HG02623 (cell line): Measurements from ENCODE around the gene TULP4.

Experiments
- ATAC-seq: cut with Tn5 transposase; IDR thresholded peaks from one replicate; pipeline ENCODE4 v1.9.1; 2021; ENCODE audit warnings: moderate library complexity; ENCODE audit not compliant: unreplicated experiment

TULP4 gene, protein sequence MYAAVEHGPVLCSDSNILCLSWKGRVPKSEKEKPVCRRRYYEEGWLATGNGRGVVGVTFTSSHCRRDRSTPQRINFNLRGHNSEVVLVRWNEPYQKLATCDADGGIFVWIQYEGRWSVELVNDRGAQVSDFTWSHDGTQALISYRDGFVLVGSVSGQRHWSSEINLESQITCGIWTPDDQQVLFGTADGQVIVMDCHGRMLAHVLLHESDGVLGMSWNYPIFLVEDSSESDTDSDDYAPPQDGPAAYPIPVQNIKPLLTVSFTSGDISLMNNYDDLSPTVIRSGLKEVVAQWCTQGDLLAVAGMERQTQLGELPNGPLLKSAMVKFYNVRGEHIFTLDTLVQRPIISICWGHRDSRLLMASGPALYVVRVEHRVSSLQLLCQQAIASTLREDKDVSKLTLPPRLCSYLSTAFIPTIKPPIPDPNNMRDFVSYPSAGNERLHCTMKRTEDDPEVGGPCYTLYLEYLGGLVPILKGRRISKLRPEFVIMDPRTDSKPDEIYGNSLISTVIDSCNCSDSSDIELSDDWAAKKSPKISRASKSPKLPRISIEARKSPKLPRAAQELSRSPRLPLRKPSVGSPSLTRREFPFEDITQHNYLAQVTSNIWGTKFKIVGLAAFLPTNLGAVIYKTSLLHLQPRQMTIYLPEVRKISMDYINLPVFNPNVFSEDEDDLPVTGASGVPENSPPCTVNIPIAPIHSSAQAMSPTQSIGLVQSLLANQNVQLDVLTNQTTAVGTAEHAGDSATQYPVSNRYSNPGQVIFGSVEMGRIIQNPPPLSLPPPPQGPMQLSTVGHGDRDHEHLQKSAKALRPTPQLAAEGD (N-terminal part only)

DNA sequence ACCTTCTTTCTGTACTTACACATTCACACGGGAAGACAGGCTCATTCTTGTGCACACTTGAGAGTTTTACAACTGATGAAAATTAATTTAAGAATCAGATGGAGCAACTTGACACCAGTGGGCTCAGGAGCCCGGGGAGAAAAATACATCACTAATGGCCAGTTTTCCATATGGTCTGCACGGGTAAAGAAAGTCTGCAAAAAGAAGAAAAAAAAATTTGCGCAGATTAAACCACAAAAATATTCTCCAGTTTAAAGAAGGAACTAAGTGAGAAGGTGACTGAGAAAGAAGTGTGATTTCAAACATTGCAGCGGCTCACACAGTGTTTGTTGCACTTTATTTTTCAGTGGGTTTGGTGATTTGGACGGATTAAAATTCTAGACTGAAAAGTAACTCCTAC, at the start of gene TULP4:
TULP4 (plus strand) TSS at position 301 of the 400 bp plus-strand sequence. CDS start 1,552 bp downstream, outside the sequence.
- ATAC-seq = no peak

DNA sequence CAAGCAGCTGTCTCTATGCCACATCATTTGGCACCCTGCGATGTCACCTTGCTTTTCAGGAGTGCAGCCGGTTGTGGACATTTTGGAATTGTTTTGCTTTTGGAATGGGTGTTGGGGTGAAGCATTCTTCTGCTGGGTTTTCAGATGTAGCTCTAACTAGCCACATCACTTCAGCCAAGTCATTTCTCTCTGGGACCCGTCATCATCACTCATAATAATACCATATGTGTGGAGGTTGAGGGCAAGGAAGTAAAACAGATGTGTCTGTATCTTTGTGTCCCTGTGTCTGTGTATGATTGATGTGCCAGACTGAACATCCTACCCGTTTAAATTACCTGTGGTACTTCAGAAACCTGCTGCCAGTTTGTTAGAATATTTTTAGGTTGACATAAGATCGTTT, 49.5 kb upstream of the TULP4 start:
- ATAC-seq = peak; percentile 50

DNA sequence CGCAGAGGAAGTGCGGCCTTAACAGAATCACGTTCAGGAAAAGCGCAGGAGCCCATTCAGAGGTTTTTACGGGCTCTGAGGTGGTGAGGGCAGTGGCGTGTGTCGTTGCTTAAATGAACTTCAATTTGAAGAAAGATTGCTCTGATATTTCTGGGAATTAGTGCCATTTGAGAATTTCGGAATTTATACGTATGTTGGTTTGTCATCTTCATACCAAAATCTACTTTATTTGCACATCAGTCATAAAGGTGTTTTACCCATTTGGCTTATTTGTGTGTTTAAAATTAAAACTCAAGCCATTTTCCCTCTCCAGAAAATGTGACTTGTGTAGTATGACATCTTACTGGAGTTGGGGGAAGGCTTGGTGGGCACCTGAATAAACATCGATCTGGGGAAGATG, 48.1 kb upstream of the TULP4 start:
- no peak for ATAC-seq

DNA sequence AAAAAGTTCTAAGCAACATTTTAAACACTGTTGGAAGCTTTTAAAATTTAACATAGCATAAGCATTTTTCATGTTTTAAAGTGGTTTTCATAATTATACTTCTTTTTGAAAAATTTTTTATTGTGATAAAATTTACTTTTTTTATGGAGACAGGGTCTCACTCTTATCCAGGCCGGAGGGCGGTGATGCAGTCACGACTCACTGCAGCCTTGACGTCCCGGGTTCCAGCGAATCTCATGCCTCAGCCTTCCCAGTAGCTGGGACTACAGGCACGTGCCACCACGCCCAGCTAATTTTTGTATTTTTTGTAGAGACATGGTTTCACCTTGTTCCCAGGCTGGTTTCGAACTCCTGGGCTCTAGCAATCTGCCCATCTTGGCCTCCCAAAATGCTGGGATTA, 46.1 kb upstream of the TULP4 start:
- no peak for ATAC-seq

DNA sequence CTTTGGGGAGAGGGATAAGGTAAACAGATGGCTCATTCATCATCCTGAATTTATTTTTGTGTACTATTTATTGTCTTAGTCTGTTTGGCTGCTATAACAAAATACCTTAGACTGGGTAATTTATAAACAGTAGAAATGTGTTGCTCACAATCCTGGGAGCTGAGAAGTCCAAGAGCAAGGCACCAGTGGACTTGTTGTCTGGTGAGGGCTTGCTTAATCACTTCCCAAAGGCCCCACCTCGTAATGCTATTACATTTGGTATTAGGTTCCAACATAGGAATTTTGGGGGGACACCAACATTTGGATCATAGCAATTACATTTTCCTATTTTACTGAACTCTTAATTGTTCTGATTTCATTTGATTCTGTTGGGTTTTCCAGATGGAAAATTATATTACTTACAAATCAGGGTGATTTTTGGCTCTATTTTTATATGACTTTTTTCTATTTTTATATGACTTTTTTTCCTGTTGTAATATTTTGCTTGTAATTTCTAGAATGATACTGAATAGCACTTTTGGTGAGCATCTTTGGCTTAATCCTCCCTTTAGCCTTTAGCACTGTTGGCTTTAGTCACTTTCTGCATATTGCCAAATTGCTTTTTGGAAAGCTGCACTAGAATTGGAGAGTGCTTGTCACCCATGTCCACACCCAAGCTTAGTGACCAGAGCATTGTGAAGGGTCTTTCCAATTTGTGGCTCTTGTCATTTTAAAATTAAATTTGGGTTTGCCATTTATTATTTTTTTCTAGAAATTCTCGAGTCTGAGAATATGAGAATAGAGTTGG, 43.7 kb upstream of the TULP4 start:
- ATAC-seq = no peak

DNA sequence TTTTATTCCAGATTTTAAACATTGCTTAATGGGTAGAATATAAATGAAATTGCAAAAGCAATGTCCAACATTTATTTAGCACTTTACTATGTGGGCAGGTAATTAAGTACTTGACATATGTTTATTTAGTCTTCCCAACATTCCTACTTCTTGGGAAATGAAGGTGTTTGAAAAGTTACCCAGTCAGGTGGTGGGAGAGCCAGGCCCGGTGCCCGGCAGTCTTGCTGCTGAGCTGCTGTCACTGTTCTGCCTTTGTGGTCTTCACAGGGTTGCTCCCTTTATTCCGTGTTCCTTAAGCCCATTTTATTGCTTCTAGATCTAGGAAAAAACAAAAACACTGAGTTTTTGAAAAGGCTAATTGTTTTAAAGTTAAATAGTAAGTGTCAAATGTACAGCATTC, 42.6 kb upstream of the TULP4 start:
- no peak for ATAC-seq

DNA sequence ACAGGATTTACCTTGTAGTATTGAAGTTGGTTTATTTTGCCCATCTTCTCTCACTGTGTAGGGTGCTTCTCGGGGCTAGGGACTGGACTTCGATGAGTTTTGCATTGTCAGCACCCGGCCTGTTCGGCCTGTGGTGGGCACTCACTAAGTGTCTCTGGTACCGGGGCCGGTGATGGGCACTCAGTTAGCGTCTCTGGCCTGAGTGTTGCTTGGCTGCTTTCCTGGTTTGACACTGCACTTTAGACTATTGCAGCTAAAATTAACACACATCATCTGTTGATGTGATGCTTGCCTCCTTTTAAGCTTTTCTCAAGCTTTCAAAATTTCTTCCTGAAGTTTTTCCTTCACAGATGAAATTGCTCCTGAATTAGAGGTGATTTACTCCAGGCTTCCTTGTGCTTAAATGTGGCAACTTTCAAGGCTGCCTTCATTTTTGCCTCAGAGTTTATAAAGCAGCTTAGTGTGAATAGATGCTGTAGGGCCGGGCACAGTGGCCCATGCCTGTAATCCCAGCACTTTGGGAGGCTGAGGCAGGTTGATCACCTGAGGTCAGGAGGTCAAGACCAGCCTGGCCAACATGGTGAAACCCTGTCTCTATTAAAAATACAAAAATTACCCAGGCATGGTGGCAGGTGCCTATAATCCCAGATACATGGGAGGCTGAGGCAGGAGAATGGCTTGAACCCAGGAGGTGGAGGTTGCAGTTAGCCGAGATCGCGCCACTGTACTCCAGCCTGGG, 41.7 kb upstream of the TULP4 start:
- no peak for ATAC-seq

DNA sequence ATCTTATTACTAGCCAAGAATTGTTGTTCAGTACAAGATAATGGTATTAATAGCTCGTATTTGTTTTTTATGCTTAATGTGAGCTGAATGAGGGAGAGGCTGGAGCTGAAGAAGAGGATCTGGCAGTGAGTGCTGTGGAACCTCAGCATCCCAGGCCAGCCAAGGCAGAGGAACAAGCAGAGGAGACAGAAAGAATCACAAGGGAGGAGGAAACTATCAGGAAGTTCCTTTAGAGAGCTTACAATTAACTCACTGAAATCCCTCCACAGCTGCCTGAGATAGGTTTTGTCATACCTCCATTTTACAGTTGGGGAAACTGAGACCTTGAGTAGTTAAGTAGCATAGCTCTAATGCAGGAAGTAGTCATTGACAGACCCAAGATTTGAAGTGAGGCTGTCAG, 39.9 kb upstream of the TULP4 start:
- no peak for ATAC-seq

DNA sequence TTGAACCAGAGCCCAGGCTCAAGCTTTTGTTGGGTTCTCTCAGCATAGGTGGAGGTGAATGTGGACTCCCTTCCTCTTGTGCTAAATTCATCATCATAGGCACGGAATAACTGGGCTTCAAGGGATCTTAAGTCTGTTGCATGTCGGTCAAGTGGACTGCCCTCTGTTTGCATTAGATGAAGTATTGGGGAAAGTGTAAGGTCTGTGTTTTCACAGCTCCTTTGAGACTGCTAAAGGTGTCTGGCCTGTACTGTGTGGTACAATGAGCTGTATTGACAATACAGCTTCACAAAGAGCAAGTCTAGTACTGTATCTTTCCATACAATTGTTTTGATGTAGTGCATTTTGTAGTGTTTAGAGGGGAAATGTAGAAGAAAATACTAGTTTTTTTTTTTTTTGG, 34.3 kb upstream of the TULP4 start:
- no peak for ATAC-seq

DNA sequence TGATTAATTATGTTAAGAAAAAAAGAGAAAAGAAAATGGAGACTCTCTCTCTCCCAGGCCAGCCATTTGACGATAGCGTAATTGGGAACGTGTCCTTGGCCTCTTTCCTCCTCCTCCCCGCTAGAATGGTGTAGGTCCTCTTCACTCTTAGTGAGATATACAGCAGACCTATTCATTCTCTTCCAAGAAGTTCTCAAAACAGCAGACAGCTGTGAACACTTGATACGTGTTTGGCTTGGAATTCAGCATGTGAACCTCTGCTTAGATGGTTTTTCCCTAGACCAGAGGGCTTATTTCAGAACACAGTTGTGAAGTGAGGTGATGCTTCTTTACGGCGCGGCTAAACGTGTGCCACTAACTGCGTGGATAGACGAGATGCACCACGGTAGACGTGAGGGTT, 32.6 kb upstream of the TULP4 start:
- ATAC-seq = no peak

DNA sequence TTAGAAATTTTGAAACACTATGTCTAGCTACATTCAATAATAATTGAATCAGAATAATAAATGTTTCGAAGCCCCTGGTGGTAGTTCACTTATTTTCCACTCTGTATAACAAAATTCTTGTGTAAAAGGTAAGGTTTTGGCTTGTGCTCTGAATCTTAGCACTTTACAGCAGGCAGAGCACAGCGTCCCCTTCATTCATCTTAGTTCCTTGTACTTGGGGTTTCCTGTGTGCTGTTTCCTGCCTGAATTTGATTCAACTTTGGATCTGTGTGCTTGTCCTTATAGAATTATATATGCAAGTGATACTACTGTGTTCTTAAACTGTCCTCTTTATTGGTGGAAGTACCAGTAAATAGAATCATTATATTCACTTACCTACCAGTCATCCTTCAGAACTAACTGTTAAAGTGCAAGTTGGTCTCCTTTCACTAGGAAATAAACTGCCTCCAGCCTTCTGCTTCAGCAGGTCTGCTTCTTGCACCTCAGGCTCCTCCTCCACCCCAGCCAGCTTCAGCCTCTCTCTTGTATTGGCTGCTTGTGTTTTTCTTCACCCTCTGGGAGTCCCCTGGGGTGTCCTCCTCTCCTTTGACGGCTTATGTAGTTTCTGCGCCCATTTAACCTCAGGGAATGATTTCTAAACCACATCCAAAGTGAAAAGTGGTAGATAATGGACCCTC, 28.8 kb upstream of the TULP4 start:
- ATAC-seq = no peak

DNA sequence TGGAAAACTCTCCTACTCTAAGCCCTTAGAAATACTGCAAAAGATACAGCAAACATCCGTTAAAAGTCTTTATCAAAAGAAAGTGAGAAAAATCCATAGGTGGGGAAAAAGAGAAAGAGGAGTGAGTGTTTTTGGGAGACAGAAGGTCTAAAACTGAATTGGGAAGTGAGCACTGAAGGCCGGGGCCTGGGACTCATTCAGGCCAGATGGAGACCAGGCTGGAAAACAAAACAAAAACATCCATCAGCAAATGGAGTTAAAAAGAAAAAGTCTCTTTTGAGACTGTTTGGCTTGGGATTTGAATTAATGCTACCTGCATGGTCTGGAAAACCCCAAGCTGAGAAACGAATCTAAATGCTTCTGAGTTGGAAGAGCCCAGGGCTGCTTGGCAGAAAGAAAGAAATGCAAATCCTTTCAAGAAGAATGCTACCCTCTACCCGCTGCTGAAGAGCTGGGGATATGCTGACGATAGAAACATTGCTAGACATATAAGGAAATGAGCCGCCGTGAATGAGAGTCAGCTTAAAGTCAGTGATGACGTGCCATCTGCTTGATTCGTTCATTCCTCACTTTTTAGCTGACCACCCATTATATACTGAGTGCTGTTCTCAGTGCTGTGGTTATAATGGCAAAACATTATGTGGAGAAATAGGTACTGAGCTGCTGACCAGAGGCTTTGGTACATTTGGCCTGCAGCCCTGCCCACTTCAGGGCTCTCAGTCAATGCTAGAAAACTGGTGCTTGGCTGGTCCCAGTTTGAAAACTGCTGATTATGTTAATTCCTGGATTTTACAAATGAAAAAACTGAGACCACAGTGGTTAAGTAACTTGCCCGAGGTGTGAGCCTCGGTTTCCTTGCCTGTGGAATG, 28.0 kb upstream of the TULP4 start:
- no peak for ATAC-seq

DNA sequence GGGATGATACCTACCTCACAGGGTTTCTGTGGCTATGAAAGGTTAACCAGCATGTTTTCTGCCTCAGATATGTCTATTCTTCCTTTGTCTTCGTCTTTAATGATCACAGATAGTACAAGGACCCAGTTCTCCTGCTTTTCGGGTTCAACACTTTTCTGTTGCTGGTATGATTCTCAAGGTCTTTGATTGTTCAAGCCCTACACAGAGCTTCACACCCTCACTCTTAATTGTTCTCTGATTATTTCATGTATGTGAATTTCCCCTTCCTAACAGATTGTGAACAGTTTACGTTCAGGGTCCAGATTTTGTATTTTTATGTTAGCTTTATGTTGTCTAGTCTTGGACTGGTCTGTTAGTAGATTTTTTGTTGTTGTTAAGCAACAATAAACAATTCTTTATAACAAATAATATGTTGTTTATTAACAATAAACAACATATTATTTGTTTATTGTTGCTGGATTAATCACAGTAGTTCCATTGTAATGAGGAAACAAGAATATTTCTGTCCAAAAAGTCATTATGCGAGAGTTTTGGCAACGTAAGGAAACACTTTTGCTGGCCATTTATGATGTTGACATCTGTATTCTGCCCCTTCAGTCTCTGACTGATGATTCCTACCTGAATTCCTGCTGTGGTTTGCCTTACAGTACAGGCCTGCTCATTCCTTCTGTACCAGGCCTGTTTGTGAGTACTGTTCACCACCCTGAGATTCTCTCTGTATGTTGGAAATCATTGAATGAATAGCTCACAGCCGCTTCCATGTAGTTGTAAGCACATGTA, 27.2 kb upstream of the TULP4 start:
- ATAC-seq = no peak

DNA sequence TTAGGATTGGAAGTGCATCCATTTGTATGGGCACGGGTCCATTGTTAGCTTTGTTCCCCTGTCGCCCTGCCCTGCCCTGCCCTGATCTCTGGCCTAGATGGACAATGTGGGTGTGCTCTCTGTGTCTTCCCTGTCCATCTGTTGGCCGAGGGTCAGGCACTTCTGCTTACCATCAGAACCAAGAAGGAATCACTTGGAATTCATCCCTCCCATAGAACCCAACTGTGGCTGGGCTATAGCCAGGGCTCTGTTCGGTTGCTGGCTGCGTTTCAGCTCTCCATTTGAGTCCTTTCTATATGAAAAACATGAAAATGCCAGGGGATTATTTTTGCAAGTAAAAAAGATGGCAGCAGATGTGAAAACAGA, 26.6 kb upstream of the TULP4 start:
- no peak for ATAC-seq

DNA sequence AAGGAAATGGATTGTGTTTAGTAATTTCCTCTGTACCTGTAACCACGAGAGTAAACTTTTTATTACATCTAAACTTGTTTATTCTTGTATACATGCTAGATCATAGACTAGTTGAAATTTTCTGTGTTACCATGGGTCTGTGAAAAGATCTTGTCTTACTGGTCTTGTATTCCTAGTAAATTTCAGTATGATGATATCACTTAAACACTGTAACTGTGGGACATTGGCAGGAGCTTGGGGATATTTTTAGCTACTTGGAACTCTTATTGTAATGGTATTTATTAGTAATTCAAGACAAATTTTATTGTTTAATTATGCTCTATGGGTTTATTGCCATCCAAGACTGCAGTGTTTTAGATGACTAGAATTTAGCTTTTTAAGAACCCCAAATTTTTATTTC, 25.9 kb upstream of the TULP4 start:
- no peak for ATAC-seq

DNA sequence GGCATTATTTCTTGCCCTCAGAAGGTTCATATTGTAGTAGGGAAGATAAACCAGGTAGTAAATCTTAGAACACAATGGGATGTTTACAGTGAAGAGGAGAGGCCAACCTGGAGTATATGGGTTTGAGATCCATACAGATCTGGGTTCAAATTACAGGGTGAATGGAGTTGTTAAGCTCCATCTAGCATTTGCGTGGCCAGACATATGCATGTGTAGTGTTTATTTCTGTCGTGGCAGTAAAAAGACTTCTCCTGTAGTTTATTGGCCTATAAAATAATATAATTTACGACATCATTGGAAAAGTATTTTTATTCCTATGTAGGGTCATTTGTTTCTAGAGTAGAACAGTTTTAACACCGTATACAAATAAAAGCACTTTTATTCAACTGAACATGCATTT, 25.2 kb upstream of the TULP4 start:
- no peak for ATAC-seq

DNA sequence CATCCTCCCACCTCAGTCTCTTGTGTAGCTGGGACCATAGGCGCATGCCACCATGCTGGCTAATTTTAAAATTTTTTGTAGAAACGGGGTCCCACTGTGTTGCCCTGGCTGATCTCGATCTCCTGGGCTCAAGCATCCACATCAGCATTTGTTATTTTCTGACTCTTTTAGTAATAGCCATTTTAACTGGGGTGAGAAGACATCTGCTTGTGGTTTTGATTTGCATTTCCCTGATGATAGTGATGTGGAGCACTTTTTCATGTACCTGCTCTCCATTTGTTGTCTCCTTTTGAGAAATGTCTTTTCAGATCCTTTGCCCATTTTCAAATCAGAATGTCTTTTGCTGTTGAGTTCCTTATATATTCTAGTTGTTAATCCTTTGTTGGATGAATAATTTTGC, 22.2 kb upstream of the TULP4 start:
- peak; percentile 66 for ATAC-seq

DNA sequence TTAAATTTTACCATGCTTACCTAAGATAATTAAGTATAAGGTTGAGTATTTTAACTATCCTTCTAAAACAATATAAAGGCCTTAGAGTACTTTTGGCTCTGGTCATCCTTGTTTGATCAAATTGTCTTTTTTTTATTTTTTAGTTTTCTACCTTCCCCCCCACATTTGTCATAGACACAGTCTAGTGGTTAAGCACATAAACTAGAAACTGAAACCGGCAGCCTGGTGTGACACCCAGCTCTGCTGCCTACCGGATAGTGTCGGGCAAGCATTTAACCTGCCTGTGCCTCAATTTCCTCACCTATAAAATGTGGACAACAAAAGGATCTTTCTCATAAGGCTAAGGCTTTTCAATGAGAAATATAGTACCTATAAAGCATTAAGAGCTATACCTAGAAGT, 21.6 kb upstream of the TULP4 start:
- ATAC-seq = peak; percentile 81

DNA sequence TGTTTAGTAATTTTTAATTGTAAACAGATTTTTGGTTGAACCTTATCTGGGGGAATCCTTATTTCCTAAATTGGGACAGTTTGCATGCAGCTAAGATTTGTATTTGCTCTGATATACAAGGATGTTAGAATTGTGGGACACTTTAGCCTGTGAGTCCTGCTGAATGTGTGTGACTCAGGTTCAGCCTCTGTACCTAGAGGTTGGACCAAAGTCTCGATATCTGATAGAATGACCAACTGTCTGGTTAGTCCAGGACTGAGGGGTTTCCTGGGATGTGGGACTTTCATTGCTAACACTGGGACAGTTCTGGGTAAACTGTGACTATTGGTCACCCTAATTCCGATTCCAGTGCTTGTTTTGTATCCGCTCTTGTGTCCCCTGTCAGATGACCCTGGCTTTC, 20.2 kb upstream of the TULP4 start:
- ATAC-seq = no peak
